ENCODE results near the gene PITPNM3.

DNA sequence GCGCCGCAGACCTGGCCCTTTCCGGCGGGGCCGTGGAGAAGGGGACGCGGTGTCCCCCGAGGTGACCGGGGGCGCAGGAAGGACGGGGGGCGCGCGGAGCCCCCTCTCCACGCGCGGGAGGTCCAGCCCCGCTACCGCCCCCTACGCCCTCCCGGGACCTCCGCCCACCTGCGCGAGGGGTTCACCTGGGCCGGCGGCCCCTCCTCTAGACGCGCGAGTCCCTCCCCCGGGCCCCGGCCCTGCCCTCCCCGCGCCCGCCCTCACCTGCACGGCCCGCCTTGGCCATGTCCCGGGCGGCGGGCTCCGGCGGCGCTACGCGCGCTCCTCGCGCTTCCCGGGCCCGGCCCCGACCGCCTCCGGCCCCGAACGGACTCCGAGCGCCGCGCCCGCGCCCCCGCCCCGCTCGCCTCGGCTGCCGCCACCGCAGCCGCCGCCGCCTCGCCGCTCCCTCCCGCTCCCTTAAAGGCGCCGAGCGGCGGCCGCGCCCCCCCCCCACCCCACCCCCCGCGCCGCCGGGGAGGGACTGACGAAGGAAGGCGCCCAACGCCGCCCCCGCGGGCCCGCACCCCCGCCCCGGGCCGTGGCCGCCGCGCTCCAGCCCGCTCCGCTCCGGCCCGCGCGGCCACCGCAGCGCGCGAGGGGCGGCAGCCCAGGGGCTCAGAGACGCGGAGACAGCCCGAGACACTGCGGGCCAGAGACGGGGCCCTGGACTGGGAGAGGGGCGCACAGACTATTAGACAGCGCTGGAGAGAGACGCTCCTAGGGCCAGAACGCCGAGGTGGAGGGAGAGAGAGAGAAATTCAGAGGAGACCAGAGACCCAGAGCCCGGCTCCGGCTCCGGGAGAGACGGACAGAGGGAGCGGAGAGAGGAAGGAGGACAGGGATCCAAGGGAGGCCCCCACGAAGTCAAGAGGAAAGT lies at the start of gene PITPNM3:
- TF ChIP-seq POLR2AphosphoS5 (IDR thresholded peaks at IDR 0.05; ENCODE audit: borderline replicate concordance, low read depth, low read length) (no peak), EZH2 (IDR thresholded peaks at IDR 0.05) (no peak)
